ENCODE data around the gene CS.

GRCh38 chr12:56242986-56243385 lies 57.1 kb downstream of the CS start:
- no peak for TF ChIP-seq CTCF (IDR thresholded peaks at IDR 0.05; ENCODE audit: low read depth, low read length)
- no peak for TF ChIP-seq POLR2A (IDR thresholded peaks at IDR 0.05; ENCODE audit: extremely low read depth, insufficient read length)
- TF ChIP-seq MYC (IDR thresholded peaks at IDR 0.05; ENCODE audit: low read depth, low read length), result no peak
- no peak for TF ChIP-seq MAX (IDR thresholded peaks at IDR 0.05; ENCODE audit: low read depth, low read length)

Measured in NB4 (cell line).